Liver (tissue), 9 donors: Measurements from ENCODE around the gene GLP2R. TPM values are rescaled to one million over a fixed set of nuclear protein-coding genes. Genes with fewer than 3 reads are reported as not detected.

Experiments used
- DNase-seq: peaks from one replicate; pipeline ENCODE4 v3.0.0-alpha.2; 2017; ENCODE audit warnings: low spot score
- H3K27ac ChIP-seq, 2 donors: one replicate each; pipeline ENCODE4 v1.7.0; 2013; ENCODE audit warnings: inconsistent platforms in 2 of 2, low read length in 2 of 2, control low read depth in 1 of 2, low read depth in 1 of 2, mild to moderate bottlenecking in 1 of 2
- H3K27me3 ChIP-seq, 4 donors: one replicate each; pipeline versions ENCODE4 v1.6.1 to v1.7.0; 2013; ENCODE audit warnings: low read length in 3 of 4, inconsistent platforms in 1 of 4, mild to moderate bottlenecking in 1 of 4, moderate library complexity in 1 of 4; ENCODE audit not compliant: control insufficient read depth in 4 of 4, insufficient read depth in 4 of 4
- H3K36me3 ChIP-seq, 4 donors: one replicate each; pipeline versions ENCODE4 v1.6.1 to v1.7.0; 2013; ENCODE audit warnings: low read length in 3 of 4, mild to moderate bottlenecking in 3 of 4, low read depth in 1 of 4, moderate library complexity in 1 of 4; ENCODE audit not compliant: control insufficient read depth in 4 of 4, insufficient read depth in 3 of 4
- H3K4me1 ChIP-seq, 4 donors: one replicate each; pipeline versions ENCODE4 v1.6.1 to v1.7.0; 2013; ENCODE audit warnings: low read length in 3 of 4, mild to moderate bottlenecking in 3 of 4, moderate library complexity in 1 of 4; ENCODE audit not compliant: control insufficient read depth in 4 of 4, insufficient read depth in 4 of 4
- H3K4me3 ChIP-seq, 3 donors: one replicate each; pipeline versions ENCODE4 v1.6.1 to v1.7.0; 2013; ENCODE audit warnings: low read length in 3 of 3, control low read depth in 1 of 3, low read depth in 1 of 3, mild to moderate bottlenecking in 1 of 3
- H3K9ac ChIP-seq, 2 donors: one replicate each; pipeline ENCODE4 v1.7.0; 2013; ENCODE audit warnings: low read length in 2 of 2, mild to moderate bottlenecking in 2 of 2, moderate library complexity in 2 of 2, control low read depth in 1 of 2, low read depth in 1 of 2
- H3K9me3 ChIP-seq, 4 donors: one replicate each; pipeline versions ENCODE4 v1.6.1 to v1.7.0; 2013; ENCODE audit warnings: low read length in 3 of 4; ENCODE audit not compliant: control insufficient read depth in 4 of 4
- EGR1 ChIP-seq, 2 donors: IDR thresholded peaks; 2 replicates each; pipeline ENCODE4 v1.6.1; 2016 to 2018; ENCODE audit warnings: antibody characterized with exemption in 2 of 2, low read depth in 2 of 2
- GABPA ChIP-seq, 2 donors: IDR thresholded peaks in 1 of 2; conservative IDR thresholded peaks in 1 of 2; 2 replicates each; pipeline ENCODE4 v1.6.1; 2016; ENCODE audit warnings: antibody characterized with exemption in 2 of 2, mild to moderate bottlenecking in 1 of 2, moderate library complexity in 1 of 2
- HNF4A ChIP-seq, 2 donors: conservative IDR thresholded peaks; 2 replicates each; pipeline ENCODE4 v1.6.1; 2016; ENCODE audit warnings: antibody characterized with exemption in 2 of 2, mild to moderate bottlenecking in 2 of 2
- HNF4G ChIP-seq: IDR thresholded peaks from 2 replicates; pipeline ENCODE4 v1.6.1; 2016; ENCODE audit warnings: antibody characterized with exemption
- JUND ChIP-seq, 2 donors: IDR thresholded peaks; 2 replicates each; pipeline ENCODE4 v1.6.1; 2016; ENCODE audit warnings: antibody characterized with exemption in 2 of 2
- NR2F2 ChIP-seq: IDR thresholded peaks from 2 replicates; pipeline ENCODE4 v1.6.1; 2016; ENCODE audit warnings: antibody characterized with exemption
- RAD21 ChIP-seq, 2 donors: IDR thresholded peaks; 2 replicates each; pipeline ENCODE4 v1.6.1; 2016; ENCODE audit warnings: antibody characterized with exemption in 2 of 2, mild to moderate bottlenecking in 2 of 2
- REST ChIP-seq: IDR thresholded peaks from 2 replicates; pipeline ENCODE4 v1.6.1; 2016; ENCODE audit warnings: antibody characterized with exemption, mild to moderate bottlenecking
- RXRA ChIP-seq, 2 donors: IDR thresholded peaks; 2 replicates each; pipeline ENCODE4 v1.6.1; 2017 to 2018; ENCODE audit warnings: antibody characterized with exemption in 2 of 2, mild to moderate bottlenecking in 1 of 2
- TAF1 ChIP-seq: conservative IDR thresholded peaks from 2 replicates; pipeline ENCODE4 v1.6.1; 2016; ENCODE audit warnings: antibody characterized with exemption, mild to moderate bottlenecking
- YY1 ChIP-seq: IDR thresholded peaks from 2 replicates; pipeline ENCODE4 v1.6.1; 2016; ENCODE audit warnings: antibody characterized with exemption, mild to moderate bottlenecking
- ZBTB33 ChIP-seq: IDR thresholded peaks from 2 replicates; pipeline ENCODE4 v1.6.1; 2016; ENCODE audit warnings: antibody characterized with exemption
- WGBS: extraction: QIAGEN DNeasy Blood & Tissue Kit; methylation state at CpG from one replicate; pipeline ENCODE4 v1.1.7; 2013; 5-methylcytosine and 5-hydroxymethylcytosine counted together
- polyA plus RNA-seq, 2 donors: library from polyadenylated mRNA; stranded (reverse) in 1 of 2; unstranded in 1 of 2; fragments of 200-250 nt in 1 of 2; fragments of >200 nt in 1 of 2; fragmentation: Nextera tagmentation in 1 of 2; extraction: Ambion mirVana in 1 of 2; gene quantifications; one replicate each; pipeline versions ENCODE4 v1.2.1 to v1.2.3, GENCODE V29; 2013 to 2015
- total RNA-seq, 2 donors: library from RNA; depleted of rRNA; stranded (reverse); fragments of >200 nt; gene quantifications; one replicate each; pipeline ENCODE4 v1.2.3, GENCODE V29; 2014
- TF ChIP-seq, protein P1 (sequence below): fragments of 150-350 bp; IDR thresholded peaks from 2 replicates; pipeline ENCODE4 v1.5.1; 2017; ENCODE audit warnings: improper control_type of control experiment, low read depth, low read length; ENCODE audit not compliant: missing input control
- donor health status: healthy.
- donor health status: healthy.
- donor health status: healthy.
- donor health status: healthy.
- donor health status: healthy.

GLP2R gene
- total and polyA plus RNA-seq, 4 donors = 0.39 to 1.4 (median 0.58) TPM

DNA sequence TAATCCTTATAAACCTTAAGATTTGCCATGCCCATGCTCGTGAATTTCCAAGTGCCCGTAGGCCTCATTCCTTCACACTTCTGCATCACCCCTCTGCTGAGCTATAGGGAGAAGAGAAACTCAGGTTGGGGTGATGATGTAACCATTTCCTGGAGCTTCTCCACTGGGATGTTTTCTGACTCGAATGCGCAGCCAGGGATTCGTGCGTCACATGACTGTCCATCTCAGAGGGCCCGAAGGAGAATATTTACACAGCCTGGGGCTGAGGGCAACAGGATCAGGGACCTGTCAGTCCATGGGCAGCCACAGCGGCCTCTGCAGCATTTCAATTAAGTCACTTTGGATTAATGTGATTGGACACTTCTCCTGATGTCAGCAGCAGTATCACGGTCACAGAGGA, 12.6 kb upstream of the GLP2R start:
- Histone ChIP-seq H3K9me3 (no peaks in the 10 kb centered on the region), H3K27ac (no peak overlapping the region), H3K9ac (no peak overlapping the region), H3K4me1 (no peaks in the 10 kb centered on the region), H3K27me3 (peaks cover 0 to 5% (median 2%) of the 10 kb centered on the region in 4 donors), H3K36me3 (no peaks in the 10 kb centered on the region), H3K4me3 (no peak overlapping the region)
- 66% methylated on average over 9 of the region's 9 CpGs for WGBS
- TF ChIP-seq HNF4A (conservative IDR thresholded peaks at IDR 0.05) = no peak
- TF ChIP-seq JUND (IDR thresholded peaks at IDR 0.05) = no peak
- no peak for TF ChIP-seq GABPA (IDR thresholded peaks at IDR 0.05 in 1 of 2, conservative IDR thresholded peaks at IDR 0.05 in 1 of 2)
- no peak for TF ChIP-seq ZBTB33
- TF ChIP-seq YY1 = no peak
- TF ChIP-seq REST = no peak
- TF ChIP-seq RAD21 (IDR thresholded peaks at IDR 0.05) = no peak
- no peak for TF ChIP-seq EGR1 (IDR thresholded peaks at IDR 0.05; ENCODE audit: low read depth in 2 of 2)
- no peak for TF ChIP-seq HNF4G
- TF ChIP-seq, protein P1, sequence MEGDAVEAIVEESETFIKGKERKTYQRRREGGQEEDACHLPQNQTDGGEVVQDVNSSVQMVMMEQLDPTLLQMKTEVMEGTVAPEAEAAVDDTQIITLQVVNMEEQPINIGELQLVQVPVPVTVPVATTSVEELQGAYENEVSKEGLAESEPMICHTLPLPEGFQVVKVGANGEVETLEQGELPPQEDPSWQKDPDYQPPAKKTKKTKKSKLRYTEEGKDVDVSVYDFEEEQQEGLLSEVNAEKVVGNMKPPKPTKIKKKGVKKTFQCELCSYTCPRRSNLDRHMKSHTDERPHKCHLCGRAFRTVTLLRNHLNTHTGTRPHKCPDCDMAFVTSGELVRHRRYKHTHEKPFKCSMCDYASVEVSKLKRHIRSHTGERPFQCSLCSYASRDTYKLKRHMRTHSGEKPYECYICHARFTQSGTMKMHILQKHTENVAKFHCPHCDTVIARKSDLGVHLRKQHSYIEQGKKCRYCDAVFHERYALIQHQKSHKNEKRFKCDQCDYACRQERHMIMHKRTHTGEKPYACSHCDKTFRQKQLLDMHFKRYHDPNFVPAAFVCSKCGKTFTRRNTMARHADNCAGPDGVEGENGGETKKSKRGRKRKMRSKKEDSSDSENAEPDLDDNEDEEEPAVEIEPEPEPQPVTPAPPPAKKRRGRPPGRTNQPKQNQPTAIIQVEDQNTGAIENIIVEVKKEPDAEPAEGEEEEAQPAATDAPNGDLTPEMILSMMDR = no peak
- TF ChIP-seq RXRA (IDR thresholded peaks at IDR 0.05) = no peak
- no peak for DNase-seq

DNA sequence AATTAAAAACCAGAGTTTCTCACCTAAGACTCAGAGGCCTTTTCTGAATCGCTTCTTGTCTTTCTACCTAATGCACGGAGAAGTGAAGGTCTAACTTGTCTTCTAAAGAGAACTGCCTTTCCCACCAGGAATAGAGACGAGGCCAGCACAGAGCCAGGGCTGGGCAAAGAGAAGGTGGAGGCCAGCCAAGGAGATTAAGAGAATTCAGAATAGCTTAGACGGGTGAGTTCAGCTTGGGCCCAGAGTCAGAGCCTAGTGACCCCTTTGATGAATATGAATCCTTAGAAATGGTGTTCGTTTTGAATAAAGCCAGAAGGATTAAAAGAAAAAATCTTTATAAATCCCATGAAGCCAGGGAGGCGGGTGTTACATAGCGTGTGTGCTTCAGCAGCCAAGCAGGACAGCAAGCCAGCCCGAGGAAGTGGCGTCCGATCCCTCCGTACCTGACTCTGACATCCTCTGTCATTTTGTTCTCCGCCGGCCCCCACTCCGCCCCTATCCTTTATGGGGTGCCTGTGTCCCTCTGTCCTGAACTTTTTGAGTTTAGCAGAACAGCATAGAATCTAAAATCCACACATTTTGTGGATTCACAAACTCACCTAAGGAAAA, 11.3 kb upstream of the GLP2R start:
- Histone ChIP-seq H3K9ac (no peak overlapping the region), H3K4me3 (no peak overlapping the region), H3K36me3 (no peaks in the 10 kb centered on the region), H3K9me3 (no peaks in the 10 kb centered on the region), H3K4me1 (no peaks in the 10 kb centered on the region), H3K27ac (no peak overlapping the region), H3K27me3 (peaks cover 0 to 5% (median 2%) of the 10 kb centered on the region in 4 donors)
- DNase-seq = no peak
- WGBS = 75% methylated on average over 14 of the region's 14 CpGs
- TF ChIP-seq NR2F2 (no peak), HNF4A (conservative IDR thresholded peaks at IDR 0.05) (no peak), TAF1 (no peak), EGR1 (IDR thresholded peaks at IDR 0.05; ENCODE audit: low read depth in 2 of 2) (no peak)
